Skeletal muscle tissue (tissue), 4 donors: ENCODE measurements around the gene HDHD3. TPM values are rescaled to one million over a fixed set of nuclear protein-coding genes. Genes with fewer than 3 reads are reported as not detected.
"Not testable (repeated sequence)": the region's sequence is repeated elsewhere in the genome, so short reads cannot be mapped to it uniquely, and the experiment has no call there.

Source experiments
- H3K27ac ChIP-seq: one replicate; pipeline ENCODE4 v1.7.0; 2013; ENCODE audit warnings: mild to moderate bottlenecking, low read depth, low read length, inconsistent platforms
- H3K27me3 ChIP-seq, 3 donors: one replicate each; pipeline ENCODE4 v1.7.0; 2013; ENCODE audit warnings: low read length in 3 of 3; ENCODE audit not compliant: control insufficient read depth in 3 of 3, insufficient read depth in 3 of 3
- H3K36me3 ChIP-seq, 3 donors: one replicate each; pipeline ENCODE4 v1.7.0; 2013; ENCODE audit warnings: low read length in 3 of 3; ENCODE audit not compliant: control insufficient read depth in 3 of 3, insufficient read depth in 3 of 3
- H3K4me1 ChIP-seq, 3 donors: one replicate each; pipeline ENCODE4 v1.7.0; 2013; ENCODE audit warnings: low read length in 3 of 3, mild to moderate bottlenecking in 3 of 3; ENCODE audit not compliant: control insufficient read depth in 3 of 3, insufficient read depth in 3 of 3
- H3K4me3 ChIP-seq, 3 donors: one replicate each; pipeline ENCODE4 v1.7.0; 2013; ENCODE audit warnings: low read length in 3 of 3
- H3K9ac ChIP-seq, 3 donors: one replicate each; pipeline ENCODE4 v1.7.0; 2013; ENCODE audit warnings: low read length in 3 of 3, mild to moderate bottlenecking in 3 of 3, moderate library complexity in 2 of 3, low read depth in 1 of 3
- H3K9me3 ChIP-seq, 3 donors: one replicate each; pipeline ENCODE4 v1.7.0; 2013; ENCODE audit warnings: low read length in 3 of 3; ENCODE audit not compliant: control insufficient read depth in 3 of 3
- total RNA-seq: library from RNA; depleted of rRNA; stranded (reverse); fragments of >200 nt; gene quantifications from one replicate; pipeline ENCODE4 v1.2.3, GENCODE V29; 2014
- donor health status: Osteomylitis.

The HDHD3 gene
- total RNA-seq, 1 donor from 2014 or later, result 3.7 TPM

- Histone ChIP-seq H3K27ac (no peak overlapping the region), H3K27me3 (no peaks in the 10 kb centered on the region), H3K4me3 (no peak overlapping the region), H3K9ac (no peak overlapping the region), H3K4me1 (no peaks in the 10 kb centered on the region), H3K9me3 (no peaks in the 10 kb centered on the region), H3K36me3 (peaks cover 52 to 66% (median 54%) of the 10 kb centered on the region in 3 donors)
These were observed 13.6 kb upstream of the HDHD3 start for GRCh38 chr9:113390192-113390960.

GRCh38 chr9:113389451-113389850, 12.7 kb upstream of the HDHD3 start:
- no peak overlapping the region for H3K4me3 ChIP-seq
- no peaks in the 10 kb centered on the region for H3K9me3 ChIP-seq
- peaks cover 50 to 62% (median 54%) of the 10 kb centered on the region in 3 donors for H3K36me3 ChIP-seq
- no peak overlapping the region for H3K27ac ChIP-seq
- H3K4me1 ChIP-seq, result no peaks in the 10 kb centered on the region
- no peaks in the 10 kb centered on the region for H3K27me3 ChIP-seq
- H3K9ac ChIP-seq, result no peak overlapping the region

- Histone ChIP-seq H3K27me3 (no peaks in the 10 kb centered on the region), H3K36me3 (peaks cover 50 to 62% (median 54%) of the 10 kb centered on the region in 3 donors), H3K27ac (no peak overlapping the region), H3K9ac (no peak overlapping the region), H3K4me3 (no peak overlapping the region), H3K9me3 (no peaks in the 10 kb centered on the region), H3K4me1 (no peaks in the 10 kb centered on the region)
These were observed 12.0 kb upstream of the HDHD3 start for GRCh38 chr9:113388833-113389232.

- no peaks in the 10 kb centered on the region for H3K4me1 ChIP-seq
- no peaks in the 10 kb centered on the region for H3K9me3 ChIP-seq
- no peak overlapping the region for H3K4me3 ChIP-seq
- no peak overlapping the region for H3K27ac ChIP-seq
- no peak overlapping the region for H3K9ac ChIP-seq
- peaks cover 50 to 62% (median 54%) of the 10 kb centered on the region in 3 donors for H3K36me3 ChIP-seq
- H3K27me3 ChIP-seq, result no peaks in the 10 kb centered on the region
These were observed 10.9 kb upstream of the HDHD3 start for GRCh38 chr9:113387560-113388230.

- no peak overlapping the region for H3K27ac ChIP-seq
- H3K36me3 ChIP-seq, result peaks cover 42 to 54% (median 46%) of the 10 kb centered on the region in 3 donors
- H3K9ac ChIP-seq, result no peak overlapping the region
- H3K4me3 ChIP-seq, result no peak overlapping the region
- H3K27me3 ChIP-seq, result no peaks in the 10 kb centered on the region
- no peaks in the 10 kb centered on the region for H3K4me1 ChIP-seq
- no peaks in the 10 kb centered on the region for H3K9me3 ChIP-seq
These were observed 10.0 kb upstream of the HDHD3 start for GRCh38 chr9:113386571-113387393.

- H3K4me3 ChIP-seq, result no peak overlapping the region
- no peaks in the 10 kb centered on the region for H3K27me3 ChIP-seq
- peaks cover 3 to 10% (median 3%) of the 10 kb centered on the region in 3 donors for H3K36me3 ChIP-seq
- H3K9ac ChIP-seq, result no peak overlapping the region
- H3K4me1 ChIP-seq, result peaks cover 2 to 3% (median 3%) of the 10 kb centered on the region in 3 donors
- no peaks in the 10 kb centered on the region for H3K9me3 ChIP-seq
- H3K27ac ChIP-seq, result no peak overlapping the region
These were observed 5.2 kb upstream of the HDHD3 start for GRCh38 chr9:113381909-113382411.

- not testable (repeated sequence) for H3K36me3 ChIP-seq, H3K27me3 ChIP-seq, H3K27ac ChIP-seq, H3K9ac ChIP-seq, H3K4me1 ChIP-seq, H3K4me3 ChIP-seq, H3K9me3 ChIP-seq
These were observed 4.7 kb upstream of the HDHD3 start for GRCh38 chr9:113381441-113381840.

- peaks cover 0 to 3% (median 0%) of the 10 kb centered on the region in 3 donors for H3K36me3 ChIP-seq
- H3K9ac ChIP-seq, result no peak overlapping the region
- H3K9me3 ChIP-seq, result no peaks in the 10 kb centered on the region
- no peak overlapping the region for H3K4me3 ChIP-seq
- H3K27me3 ChIP-seq, result no peaks in the 10 kb centered on the region
- no peak overlapping the region for H3K27ac ChIP-seq
- H3K4me1 ChIP-seq, result peaks cover 2 to 4% (median 3%) of the 10 kb centered on the region in 3 donors
These were observed 4.1 kb upstream of the HDHD3 start for GRCh38 chr9:113380869-113381378.

GRCh38 chr9:113379829-113380210, 3.0 kb upstream of the HDHD3 start:
- H3K9me3 ChIP-seq, H3K36me3 ChIP-seq, H3K27ac ChIP-seq, H3K27me3 ChIP-seq, H3K9ac ChIP-seq, H3K4me3 ChIP-seq: not testable (repeated sequence)
- H3K4me1 ChIP-seq, result peaks cover 5 to 12% (median 7%) of the 10 kb centered on the region in 3 donors
